H1 (cell line): ENCODE measurements around the gene GPC6. TPM values are rescaled to one million over a fixed set of nuclear protein-coding genes. Genes with fewer than 3 reads are reported as not detected.

Experiments
- CTCF ChIA-PET: fragments of 300-600 bp; sonication (Branson Sonifier 250); formaldehyde crosslinking; loops from one replicate; lab custom pipeline; 2021; ENCODE audit not compliant: partially characterized antibody; lab: Charles Lee
- POLR2A ChIA-PET: fragments of 300-600 bp; sonication (Branson Sonifier 250); formaldehyde crosslinking; loops from one replicate; lab custom pipeline; 2021; ENCODE audit warnings: inconsistent platforms; ENCODE audit not compliant: partially characterized antibody; lab: Charles Lee
- DNase-seq, 2 experiments: peaks; one replicate each; pipeline versions ENCODE4 v3.0.0 to v3.0.0-alpha.2; 2010 to 2022; ENCODE audit warnings: low spot score in 2 of 2, low read depth in 1 of 2, mixed read lengths in 1 of 2
- FAIRE-seq: peaks from 2 replicates; lab custom pipeline; 2011; peaks lifted over from hg19 to GRCh38; lab: Jason Lieb, UNC
- H2AFZ ChIP-seq: 2 replicates; pipeline ENCODE4 v1.8.1; 2012; ENCODE audit warnings: low read length, inconsistent platforms
- H2AK5ac ChIP-seq: 2 replicates; pipeline ENCODE4 v1.6.1; 2013; ENCODE audit warnings: low read depth, low read length
- H2BK120ac ChIP-seq: replicated peaks from 2 replicates; pipeline ENCODE3; 2013; ENCODE audit warnings: low read depth, low read length, inconsistent platforms
- H2BK12ac ChIP-seq: 2 replicates; pipeline ENCODE4 v1.6.1; 2013; ENCODE audit warnings: low read depth, low read length
- H2BK15ac ChIP-seq: 2 replicates; pipeline ENCODE4 v1.6.1; 2013; ENCODE audit warnings: low read length
- H2BK20ac ChIP-seq: 2 replicates; pipeline ENCODE4 v1.6.1; 2013; ENCODE audit warnings: low read length
- H2BK5ac ChIP-seq: 2 replicates; pipeline ENCODE4 v1.6.1; 2013; ENCODE audit warnings: low read depth, low read length
- H3K14ac ChIP-seq: 2 replicates; pipeline ENCODE4 v1.6.1; 2013; ENCODE audit warnings: inconsistent platforms; ENCODE audit not compliant: insufficient read length
- H3K18ac ChIP-seq: 2 replicates; pipeline ENCODE4 v1.6.1; 2013; ENCODE audit warnings: low read length; ENCODE audit errors: extremely low read depth
- H3K23ac ChIP-seq: 2 replicates; pipeline ENCODE4 v1.6.1; 2013; ENCODE audit warnings: inconsistent platforms; ENCODE audit not compliant: insufficient read length
- H3K23me2 ChIP-seq: 2 replicates; pipeline ENCODE4 v1.6.1; 2013; ENCODE audit warnings: low read depth, low read length
- H3K27ac ChIP-seq: 2 replicates; pipeline ENCODE4 v1.6.1; 2011; ENCODE audit warnings: low read depth, low read length, inconsistent platforms
- H3K27me3 ChIP-seq, 4 experiments: replicated peaks in 1 of 4; 1 replicate in 1 of 4; 2 replicates in 3 of 4; pipeline versions ENCODE4 v1.6.1 to v1.8.1; 2011 to 2013; ENCODE audit warnings: low read length in 3 of 4, mild to moderate bottlenecking in 3 of 4, inconsistent platforms in 2 of 4, mixed read lengths in 2 of 4, moderate library complexity in 1 of 4; ENCODE audit not compliant: control insufficient read depth in 3 of 4, insufficient read depth in 3 of 4; ENCODE audit errors: extremely low read depth in 1 of 4
- H3K36me3 ChIP-seq, 4 experiments: 2 replicates each; pipeline versions ENCODE4 v1.6.1 to v1.8.1; 2011 to 2013; ENCODE audit warnings: mild to moderate bottlenecking in 4 of 4, low read length in 3 of 4, moderate library complexity in 2 of 4, control low read depth in 1 of 4, inconsistent platforms in 1 of 4; ENCODE audit not compliant: insufficient read depth in 4 of 4, control insufficient read depth in 2 of 4
- H3K4ac ChIP-seq: replicated peaks from 2 replicates; pipeline ENCODE3; 2013; ENCODE audit warnings: low read length, low read depth, mixed read lengths, inconsistent platforms; ENCODE audit not compliant: insufficient read length
- H3K4me1 ChIP-seq, 4 experiments: replicated peaks in 1 of 4; 1 replicate in 1 of 4; 2 replicates in 3 of 4; pipeline versions ENCODE4 v1.6.1 to v1.8.1; 2011 to 2013; ENCODE audit warnings: low read length in 3 of 4, inconsistent platforms in 2 of 4, mixed read lengths in 1 of 4; ENCODE audit not compliant: insufficient read depth in 4 of 4, control insufficient read depth in 3 of 4
- H3K4me2 ChIP-seq, 2 experiments: 2 replicates each; pipeline versions ENCODE4 v1.6.1 to v1.8.1; 2011 to 2013; ENCODE audit warnings: low read depth in 2 of 2, low read length in 2 of 2, control low read depth in 1 of 2, inconsistent platforms in 1 of 2, mild to moderate bottlenecking in 1 of 2; ENCODE audit not compliant: insufficient read depth in 1 of 2
- H3K4me3 ChIP-seq, 4 experiments: fragments of 200-600, 300-600 bp in 1 of 4; sonication (generic), shearing (Covaris generic), sonication (Bioruptor Twin) in 1 of 4; 2 replicates each; pipeline versions ENCODE4 v1.5.1 to v1.8.1; 2011 to 2016; ENCODE audit warnings: low read length in 4 of 4, low read depth in 3 of 4, control low read depth in 2 of 4, inconsistent platforms in 2 of 4, mild to moderate bottlenecking in 2 of 4, mixed read lengths in 1 of 4, moderate library complexity in 1 of 4; ENCODE audit not compliant: insufficient read depth in 2 of 4; ENCODE audit errors: extremely low read depth in 1 of 4
- H3K56ac ChIP-seq: replicated peaks from 2 replicates; pipeline ENCODE3; 2013; ENCODE audit warnings: low read depth, mild to moderate bottlenecking, mixed read lengths, low read length, inconsistent platforms; ENCODE audit not compliant: insufficient read length
- H3K79me1 ChIP-seq: 2 replicates; pipeline ENCODE4 v1.6.1; 2013; ENCODE audit warnings: low read depth, low read length, control low read depth
- H3K79me2 ChIP-seq, 2 experiments: 2 replicates each; pipeline versions ENCODE4 v1.6.1 to v1.8.1; 2012 to 2013; ENCODE audit warnings: low read length in 2 of 2, mild to moderate bottlenecking in 2 of 2, inconsistent platforms in 1 of 2; ENCODE audit not compliant: insufficient read depth in 2 of 2, control insufficient read depth in 1 of 2
- H3K9ac ChIP-seq, 4 experiments: replicated peaks in 1 of 4; 1 replicate in 1 of 4; 2 replicates in 3 of 4; pipeline versions ENCODE4 v1.6.1 to v1.8.1; 2011 to 2013; ENCODE audit warnings: low read depth in 3 of 4, low read length in 3 of 4, control low read depth in 2 of 4, mild to moderate bottlenecking in 2 of 4, moderate library complexity in 2 of 4, inconsistent platforms in 1 of 4; ENCODE audit errors: extremely low read depth in 1 of 4
- H3K9me3 ChIP-seq, 2 experiments: 2 replicates each; pipeline versions ENCODE4 v1.6.1 to v1.8.1; 2012 to 2013; ENCODE audit warnings: mild to moderate bottlenecking in 2 of 2, moderate library complexity in 2 of 2, control low read depth in 1 of 2, inconsistent platforms in 1 of 2, low read depth in 1 of 2, low read length in 1 of 2, mixed read lengths in 1 of 2; ENCODE audit not compliant: insufficient read depth in 2 of 2
- H4K20me1 ChIP-seq, 2 experiments: replicated peaks in 1 of 2; 2 replicates each; pipeline versions ENCODE3 to v1.8.1; 2011 to 2013; ENCODE audit warnings: inconsistent platforms in 2 of 2, low read length in 2 of 2, mild to moderate bottlenecking in 1 of 2; ENCODE audit not compliant: insufficient read depth in 2 of 2, control insufficient read depth in 1 of 2
- H4K5ac ChIP-seq: 2 replicates; pipeline ENCODE4 v1.6.1; 2013; ENCODE audit warnings: low read length, low read depth, mixed read lengths, inconsistent platforms; ENCODE audit not compliant: insufficient read length
- H4K8ac ChIP-seq: 2 replicates; pipeline ENCODE4 v1.8.0; 2013; ENCODE audit warnings: mild to moderate bottlenecking, moderate library complexity, low read length, inconsistent platforms; ENCODE audit not compliant: insufficient read depth; ENCODE audit errors: extremely low read depth
- H4K91ac ChIP-seq: replicated peaks from 2 replicates; pipeline ENCODE3; 2013; ENCODE audit warnings: low read length, mixed read lengths, inconsistent platforms; ENCODE audit not compliant: insufficient read length
- BCL11A ChIP-seq, 2 experiments: IDR thresholded peaks; one replicate each; pipeline ENCODE4 v1.6.1; 2011; ENCODE audit warnings: low read depth in 2 of 2, low read length in 2 of 2, mild to moderate bottlenecking in 2 of 2
- CTBP2 ChIP-seq: IDR thresholded peaks from 2 replicates; pipeline ENCODE4 v1.7.0; 2011; ENCODE audit warnings: borderline replicate concordance, mild to moderate bottlenecking, moderate library complexity, mixed read lengths, low read length; ENCODE audit not compliant: insufficient read depth, insufficient read length
- HDAC6 ChIP-seq: IDR thresholded peaks from one replicate; pipeline ENCODE4 v1.7.1; 2012; ENCODE audit warnings: low read depth, mild to moderate bottlenecking, inconsistent platforms, low read length, moderate library complexity
- KDM1A ChIP-seq: fragments of 200-600, 300-600 bp; sonication (generic); IDR thresholded peaks from 2 replicates; pipeline ENCODE4 v1.7.1; 2016; ENCODE audit warnings: mild to moderate bottlenecking, low read length, borderline replicate concordance
- NANOG ChIP-seq: IDR thresholded peaks from 2 replicates; pipeline ENCODE4 v1.6.1; 2011; ENCODE audit warnings: low read length, low read depth, mild to moderate bottlenecking, inconsistent platforms; ENCODE audit not compliant: insufficient read depth, poor library complexity, severe bottlenecking
- POLR2A ChIP-seq, 2 experiments: IDR thresholded peaks; 1 replicate in 1 of 2; 2 replicates in 1 of 2; pipeline ENCODE4 v1.6.1; 2011; ENCODE audit warnings: low read depth in 2 of 2, low read length in 2 of 2, mild to moderate bottlenecking in 2 of 2; ENCODE audit errors: control extremely low read depth in 1 of 2
- RXRA ChIP-seq: IDR thresholded peaks from 2 replicates; pipeline ENCODE4 v1.6.1; 2011; ENCODE audit warnings: low read depth, mild to moderate bottlenecking, low read length, moderate library complexity; ENCODE audit not compliant: insufficient read depth
- SAP30 ChIP-seq: fragments of 300-600 bp; sonication (generic); IDR thresholded peaks from 2 replicates; pipeline ENCODE4 v1.7.1; 2012; ENCODE audit warnings: low read length, moderate library complexity, mild to moderate bottlenecking, inconsistent platforms; ENCODE audit not compliant: insufficient read depth, insufficient replicate concordance
- SP2 ChIP-seq: IDR thresholded peaks from 2 replicates; pipeline ENCODE4 v1.6.1; 2012; ENCODE audit warnings: mild to moderate bottlenecking, low read length, inconsistent platforms
- WGBS, 2 experiments: shearing (Covaris generic) in 1 of 2; methylation state at CpG; one replicate each; pipeline versions ENCODE4 v1.1.6 to v1.1.7; 2013 to 2015; ENCODE audit warnings: low lambda C conversion rate in 2 of 2, mixed read lengths in 2 of 2, inconsistent platforms in 1 of 2, low coverage in 1 of 2, missing lambda C conversion rate in 1 of 2; ENCODE audit not compliant: insufficient replicate concordance in 2 of 2, insufficient coverage in 1 of 2, insufficient read length in 1 of 2; ENCODE audit errors: extremely low coverage in 1 of 2, missing lambda C conversion rate in 1 of 2; 5-methylcytosine and 5-hydroxymethylcytosine counted together
- polyA plus RNA-seq, 7 experiments: library from polyadenylated mRNA; depleted of rRNA in 3 of 7; stranded (reverse) in 5 of 7; unstranded in 2 of 7; fragments of >200 nt in 5 of 7; fragments of 200-250 nt in 2 of 7; gene quantifications; 1 replicate in 5 of 7; 2 replicates in 1 of 7; 4 replicates in 1 of 7; pipeline versions ENCODE4 v1.2.1 to v1.2.3, GENCODE V29; 2011 to 2013; ENCODE audit warnings: missing spikeins in 2 of 7, mixed read lengths in 2 of 7
- total RNA-seq: library from RNA; stranded (reverse); fragmentation: NEBNext Ultra II Directional; extraction: Animal tissue kit (Norgen Biotek cat#: 25700); gene quantifications from 2 replicates; pipeline ENCODE4 v1.2.1, GENCODE V29; 2021

Gene GPC6
- total and polyA plus RNA-seq, 2 of the 8 experiments (the other 6 are each of a cell fraction or from before 2014, with no cell fraction given): 5.4 to 12.0 TPM

DNA sequence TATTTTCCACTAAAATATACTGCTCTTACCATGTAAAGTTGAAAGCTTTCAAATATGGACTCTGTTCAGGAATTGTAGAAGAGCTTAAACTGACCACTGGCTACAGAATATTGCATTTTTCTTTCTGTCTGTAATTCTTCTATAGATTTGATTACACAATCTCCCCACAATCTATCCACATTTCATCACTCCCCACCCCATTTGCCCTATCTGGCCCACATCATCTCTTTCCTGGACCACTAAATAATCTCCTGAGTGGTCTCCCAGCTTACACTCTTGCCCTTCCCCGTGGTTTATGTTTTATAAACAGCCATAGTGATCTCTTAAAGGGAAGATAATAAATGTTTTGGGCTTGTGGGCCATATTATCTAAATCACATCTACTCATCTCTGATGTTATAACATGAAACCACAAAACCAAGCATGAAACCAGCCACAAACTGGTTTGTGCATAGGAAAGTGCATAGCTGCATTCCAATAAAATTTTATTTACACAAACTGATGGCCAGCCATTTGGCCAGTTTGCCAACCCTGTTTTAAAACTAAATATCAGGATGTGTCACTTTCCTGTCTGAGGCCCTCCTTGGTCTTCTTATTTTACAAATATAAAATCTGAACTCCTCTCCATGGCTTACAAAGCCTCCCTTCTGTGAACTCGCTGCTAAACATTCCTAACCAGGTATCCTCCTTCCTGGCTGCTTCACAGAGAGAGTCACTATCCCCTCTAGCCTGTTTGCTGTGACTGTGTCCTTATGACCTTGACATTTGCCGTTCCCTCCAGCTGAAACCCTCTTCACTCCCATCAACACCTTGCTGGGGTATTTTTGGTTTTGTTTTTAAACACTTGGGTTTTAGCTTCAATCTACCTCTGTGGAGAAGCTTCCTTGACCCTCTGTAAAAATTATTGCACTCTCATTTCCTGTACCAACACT is 500.9 kb downstream of the GPC6 start:
- H2BK20ac ChIP-seq: no peak overlapping the region
- ChIA-PET POLR2A (no interaction called here), CTCF (interaction anchor here (1.2 kb wide), 1 partner anchor 11 kb away, joined by 3 read pairs; no protein-coding TSS in a partner anchor)
- H2BK12ac ChIP-seq: no peak overlapping the region
- no peaks in the 10 kb centered on the region for H3K4me1 ChIP-seq
- H3K4me3 ChIP-seq: no peak overlapping the region
- H3K14ac ChIP-seq: no peak overlapping the region
- H2BK5ac ChIP-seq: no peak overlapping the region
- H4K20me1 ChIP-seq: no peaks in the 10 kb centered on the region
- no peaks in the 10 kb centered on the region for H3K23me2 ChIP-seq
- H4K91ac ChIP-seq: no peak overlapping the region
- no peak overlapping the region for H4K8ac ChIP-seq
- no peak overlapping the region for H3K23ac ChIP-seq
- H3K9ac ChIP-seq: no peak overlapping the region
- no peak overlapping the region for H2BK15ac ChIP-seq
- H3K18ac ChIP-seq: no peak overlapping the region
- H4K5ac ChIP-seq: no peak overlapping the region
- 92% methylated on average over 3 of the region's 3 CpGs; no CpG with 5 or more reads in 1 of the 2 experiments for WGBS, 2 experiments
- H2BK120ac ChIP-seq: no peak overlapping the region
- H3K27ac ChIP-seq: no peak overlapping the region
- no peak overlapping the region; the same call in 1 of the 2 replicates for H2AK5ac ChIP-seq
- H3K4ac ChIP-seq: no peak overlapping the region
- no peaks in the 10 kb centered on the region for H3K79me1 ChIP-seq
- FAIRE-seq (no peak), DNase-seq (no peak)
- no peak overlapping the region for H2AFZ ChIP-seq
- no peaks in the 10 kb centered on the region for H3K79me2 ChIP-seq
- no peak overlapping the region for H3K4me2 ChIP-seq
- no peak overlapping the region for H3K56ac ChIP-seq
- no peaks in the 10 kb centered on the region for H3K36me3 ChIP-seq
- no peaks in the 10 kb centered on the region for H3K9me3 ChIP-seq
- H3K27me3 ChIP-seq: no peaks in the 10 kb centered on the region
- TF ChIP-seq NANOG (no peak), POLR2A (IDR thresholded peaks at IDR 0.05; ENCODE audit: control extremely low read depth in 1 of 2, low read depth in 2 of 2, low read length in 2 of 2) (no peak), SP2 (no peak), KDM1A (no peak), RXRA (no peak), CTBP2 (no peak), BCL11A (IDR thresholded peaks at IDR 0.05; ENCODE audit: low read depth in 2 of 2, low read length in 2 of 2) (no peak), SAP30 (no peak), HDAC6 (no peak)
